Aorta (tissue), 5 donors: ENCODE measurements around the gene VOPP1. TPM values are rescaled to one million over a fixed set of nuclear protein-coding genes. Genes with fewer than 3 reads are reported as not detected.

Experiments used
- ATAC-seq: fragments of 200-7000 bp; cut with Tn5 transposase; one replicate; pipeline ENCODE4 v1.9.1; 2022; ENCODE audit warnings: moderate library complexity; ENCODE audit not compliant: low FRiP score
- DNase-seq, 2 donors: peaks; one replicate each; pipeline ENCODE4 v3.0.0-alpha.2; 2020
- H3K27ac ChIP-seq, 2 donors: one replicate each; pipeline ENCODE4 v1.5.1; 2013; ENCODE audit warnings: low read length in 2 of 2, mild to moderate bottlenecking in 2 of 2, moderate library complexity in 2 of 2, control low read depth in 1 of 2, inconsistent platforms in 1 of 2, low read depth in 1 of 2
- H3K27me3 ChIP-seq, 2 donors: one replicate each; pipeline ENCODE4 v1.6.1; 2013; ENCODE audit warnings: control low read depth in 1 of 2, low read length in 1 of 2, mild to moderate bottlenecking in 1 of 2, moderate library complexity in 1 of 2; ENCODE audit not compliant: insufficient read depth in 2 of 2, control insufficient read depth in 1 of 2
- H3K36me3 ChIP-seq, 2 donors: one replicate each; pipeline ENCODE4 v1.6.1; 2013; ENCODE audit warnings: control low read depth in 1 of 2, low read length in 1 of 2, mild to moderate bottlenecking in 1 of 2; ENCODE audit not compliant: insufficient read depth in 2 of 2, control insufficient read depth in 1 of 2
- H3K4me1 ChIP-seq, 2 donors: one replicate each; pipeline ENCODE4 v1.6.1; 2013; ENCODE audit warnings: low read length in 2 of 2, control low read depth in 1 of 2, mild to moderate bottlenecking in 1 of 2, moderate library complexity in 1 of 2; ENCODE audit not compliant: insufficient read depth in 2 of 2, control insufficient read depth in 1 of 2
- H3K4me3 ChIP-seq, 2 donors: one replicate each; pipeline ENCODE4 v1.5.1; 2013; ENCODE audit warnings: low read length in 2 of 2, control low read depth in 1 of 2, mild to moderate bottlenecking in 1 of 2
- H3K9me3 ChIP-seq: one replicate; pipeline ENCODE4 v1.6.1; 2013; ENCODE audit warnings: mild to moderate bottlenecking, low read length; ENCODE audit not compliant: control insufficient read depth
- WGBS, 2 donors: extraction: QIAGEN DNeasy Blood & Tissue Kit; methylation state at CpG; one replicate each; pipeline ENCODE4 v1.1.7; 2013; 5-methylcytosine and 5-hydroxymethylcytosine counted together
- intact Hi-C, 2 donors: fragments of 100-400 bp; cut with DNase I; formaldehyde crosslinking; loops; one replicate each; pipeline versions ENCODE4 v1.14.2 to v1.15.0; 2022
- polyA plus RNA-seq, 2 donors: library from polyadenylated mRNA; stranded (reverse); fragments of 200-250 nt; gene quantifications; one replicate each; pipeline ENCODE4 v1.2.3, GENCODE V29; 2013
- total RNA-seq, 2 donors: library from RNA; stranded (reverse); fragmentation: NEBNext Ultra II Directional; extraction: Animal tissue kit (Norgen Biotek cat#: 25700); gene quantifications; one replicate each; pipeline ENCODE4 v1.2.1, GENCODE V29; 2021
- donor health status: healthy with polysubstance abuse.
- donor health status: Bipolar disorder and iron deficiency.
- donor health status: DM: no; HTN: no; CAD: no.
- donor health status: DM: no; HTN: no; CAD: no.
- donor health status: DM: yes; HTN: yes; CAD: no.

VOPP1 gene
- total and polyA plus RNA-seq, 4 donors, result 36.3 to 82.9 (median 68.5) TPM

DNA sequence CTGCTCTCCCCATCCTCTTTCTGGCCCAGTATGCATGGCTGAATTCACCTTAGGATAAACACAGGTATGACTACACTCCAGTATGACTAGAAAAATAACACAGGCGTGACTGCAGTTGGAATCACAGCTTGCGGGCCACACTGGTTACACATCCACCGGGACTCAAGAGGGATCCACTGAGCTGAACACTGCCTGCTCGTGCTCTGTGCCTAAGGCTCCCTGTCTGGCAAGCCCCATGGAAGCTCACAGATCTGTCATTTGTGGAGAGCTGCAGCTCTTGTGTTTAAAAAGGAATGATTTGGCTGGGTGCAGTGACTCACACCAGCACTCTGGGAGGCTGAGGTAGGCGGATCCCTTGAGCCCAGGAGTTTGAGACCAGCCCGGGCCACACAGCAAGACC is 26.8 kb downstream of the VOPP1 start:
- Histone ChIP-seq H3K9me3 (no peaks in the 10 kb centered on the region), H3K4me1 (peaks cover 0 to 11% of the 10 kb centered on the region in 2 donors), H3K27me3 (no peaks in the 10 kb centered on the region), H3K4me3 (no peak overlapping the region), H3K36me3 (no peaks in the 10 kb centered on the region), H3K27ac (no peak overlapping the region)
- DNase-seq, result no peak
- ATAC-seq, result no peak
- WGBS, 2 donors, result 81 to 83% methylated on average over 6 of the region's 6 CpGs
- intact Hi-C loops, result no loop called here

DNA sequence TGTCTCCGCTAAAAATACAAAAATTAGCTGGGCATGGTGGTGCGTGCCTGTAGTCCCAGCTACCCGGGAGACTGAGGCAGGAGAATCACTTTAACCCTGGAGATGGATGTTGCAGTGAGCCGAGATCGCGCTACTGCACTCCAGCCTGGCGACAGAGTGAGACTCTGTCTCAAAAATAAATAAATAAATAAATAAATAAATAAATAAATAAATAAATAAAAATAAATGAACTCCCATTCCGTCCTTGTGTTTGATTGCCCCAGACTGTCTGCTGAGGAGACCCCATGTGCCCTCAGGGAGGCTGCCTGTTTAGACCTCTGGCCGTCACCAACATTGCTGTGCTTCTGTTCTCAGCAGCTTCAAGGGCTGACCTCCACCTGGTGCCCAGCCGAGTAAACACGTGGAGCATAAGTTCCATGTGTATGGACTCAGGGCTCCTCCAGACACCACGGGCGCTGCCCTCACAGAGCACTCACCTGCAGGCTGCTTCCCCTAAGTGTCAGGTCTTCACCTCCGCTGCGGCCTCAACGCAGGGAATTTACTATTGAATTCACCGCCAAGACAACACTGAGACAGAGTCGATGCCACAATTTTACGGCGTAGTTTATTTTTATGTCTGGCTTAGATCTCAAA is 32.0 kb downstream of the VOPP1 start:
- Histone ChIP-seq H3K27me3 (no peaks in the 10 kb centered on the region), H3K36me3 (no peaks in the 10 kb centered on the region), H3K4me1 (no peaks in the 10 kb centered on the region), H3K27ac (no peak overlapping the region), H3K9me3 (no peaks in the 10 kb centered on the region), H3K4me3 (no peak overlapping the region)
- intact Hi-C loops, result no loop called here
- ATAC-seq (no peak), DNase-seq (no peak)
- WGBS, 2 donors, result 94 to 95% methylated on average over 20 of the region's 20 CpGs

DNA sequence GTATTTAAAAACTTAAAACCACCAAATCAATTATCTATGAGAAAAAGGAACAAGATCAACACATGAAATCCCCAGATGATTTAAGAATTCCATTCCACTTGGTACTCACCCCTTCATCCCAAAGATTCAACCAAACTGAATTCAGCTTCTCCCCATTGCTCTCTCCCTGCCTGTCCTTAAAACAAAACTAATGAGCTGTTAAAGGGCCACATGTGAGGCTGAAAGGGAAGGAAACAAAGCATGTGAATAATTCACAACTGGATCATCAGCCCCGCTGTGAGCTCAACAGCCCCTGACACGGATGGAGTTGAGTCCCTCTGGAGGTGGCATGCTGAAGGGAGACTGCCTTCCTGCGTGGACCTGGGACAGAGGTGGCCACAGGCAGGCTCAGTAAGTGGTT is 32.9 kb downstream of the VOPP1 start:
- 66 to 72% methylated on average over 3 of the region's 3 CpGs for WGBS, 2 donors
- Histone ChIP-seq H3K4me1 (no peaks in the 10 kb centered on the region), H3K36me3 (no peaks in the 10 kb centered on the region), H3K9me3 (no peaks in the 10 kb centered on the region), H3K27ac (no peak overlapping the region), H3K27me3 (no peaks in the 10 kb centered on the region), H3K4me3 (no peak overlapping the region)
- ATAC-seq, result no peak
- no peak for DNase-seq
- intact Hi-C loops, result no loop called here

DNA sequence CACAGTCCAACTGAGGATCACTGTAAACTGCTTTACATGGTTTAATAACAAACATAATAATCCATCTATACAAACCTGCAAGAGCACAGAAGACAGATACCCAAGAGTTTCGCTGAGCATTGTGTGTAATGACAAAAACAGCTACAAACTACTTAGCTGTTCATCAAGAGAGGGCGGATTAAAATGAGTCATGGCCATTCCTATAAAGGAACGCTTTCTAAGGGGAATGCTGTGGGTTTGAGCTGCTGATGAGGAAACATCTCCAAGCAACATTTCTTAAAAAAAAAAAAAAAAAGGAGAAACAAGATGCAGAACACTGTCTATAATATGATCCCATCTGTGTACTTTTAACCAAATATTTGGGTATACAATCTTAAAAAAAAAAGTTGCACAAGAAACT is 33.8 kb downstream of the VOPP1 start:
- no peaks in the 10 kb centered on the region for H3K9me3 ChIP-seq
- no peaks in the 10 kb centered on the region for H3K4me1 ChIP-seq
- ATAC-seq (no peak), DNase-seq (no peak)
- 88 to 94% methylated on average over 3 of the region's 3 CpGs for WGBS, 2 donors
- no peaks in the 10 kb centered on the region for H3K27me3 ChIP-seq
- H3K36me3 ChIP-seq, result no peaks in the 10 kb centered on the region
- intact Hi-C loops, result no loop called here
- H3K27ac ChIP-seq, result no peak overlapping the region
- H3K4me3 ChIP-seq, result no peak overlapping the region

DNA sequence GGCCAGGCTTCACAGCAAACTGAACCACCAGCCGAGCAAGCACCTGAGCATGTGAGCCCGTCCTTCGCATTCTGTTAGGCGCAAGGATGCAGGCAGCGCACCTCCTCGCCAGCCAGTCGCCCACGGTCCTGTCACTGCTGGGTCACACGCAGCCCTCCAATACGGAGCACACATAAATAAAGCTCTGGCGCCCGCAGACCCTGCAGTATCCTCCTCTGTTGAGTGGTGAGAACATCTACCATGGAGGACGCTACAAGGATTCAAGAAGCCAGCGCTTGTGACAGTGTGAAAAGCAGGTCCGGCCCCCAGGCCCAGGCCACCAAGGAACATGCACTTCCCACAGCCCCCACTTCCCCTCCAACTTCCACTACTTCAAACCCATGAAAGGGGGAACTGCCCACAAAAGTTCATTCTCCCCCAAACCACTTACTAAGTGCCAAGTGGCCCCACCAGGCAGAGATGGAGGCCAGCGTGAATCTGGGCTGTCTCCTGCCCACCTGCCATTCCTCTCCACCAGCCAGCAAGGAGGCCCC is 34.8 kb downstream of the VOPP1 start:
- Histone ChIP-seq H3K9me3 (no peaks in the 10 kb centered on the region), H3K27me3 (no peaks in the 10 kb centered on the region), H3K27ac (no peak overlapping the region), H3K4me3 (no peak overlapping the region), H3K36me3 (no peaks in the 10 kb centered on the region), H3K4me1 (no peaks in the 10 kb centered on the region)
- ATAC-seq (no peak), DNase-seq (no peak)
- WGBS, 2 donors, result 94 to 95% methylated on average over 16 of the region's 16 CpGs
- intact Hi-C loops, result no loop called here

DNA sequence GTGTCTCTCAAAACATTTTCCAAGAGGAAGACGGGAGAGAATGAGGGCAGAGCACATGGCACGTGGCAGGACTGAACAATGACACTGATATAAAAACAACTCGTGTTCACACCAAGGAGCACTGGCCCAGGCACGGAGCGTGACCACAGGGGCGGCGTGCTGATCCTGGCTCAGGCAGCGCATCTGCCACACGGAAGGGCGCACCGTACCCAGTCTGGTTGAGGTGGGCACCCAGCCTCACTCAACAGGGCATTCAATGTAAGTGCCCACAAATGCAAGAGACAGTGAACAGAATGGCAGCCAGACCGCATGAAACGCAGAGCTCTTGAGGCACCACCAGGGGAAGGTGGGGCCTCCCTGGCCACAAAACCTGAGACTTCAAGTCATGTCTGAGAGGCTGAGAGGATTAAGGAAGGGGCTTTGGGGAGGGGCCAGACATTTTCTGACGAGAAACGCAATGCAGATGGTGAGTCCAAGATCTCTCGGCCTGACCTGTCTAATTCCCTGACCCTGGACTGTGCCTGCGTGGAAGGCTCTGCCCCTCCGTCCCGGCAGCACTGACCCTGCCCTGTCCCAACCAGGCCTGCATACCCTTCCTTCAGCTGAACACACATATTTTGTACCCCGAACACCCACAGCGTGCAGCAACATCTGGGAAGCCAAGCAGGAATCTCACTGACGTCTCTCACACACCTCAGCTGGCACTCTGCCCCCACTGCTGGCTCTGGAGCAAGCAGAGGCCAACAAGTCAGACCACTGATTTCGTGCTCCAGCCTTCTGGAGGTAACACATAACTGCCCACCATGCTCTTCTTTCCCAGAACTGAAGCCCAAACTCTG is 35.5 kb downstream of the VOPP1 start:
- Histone ChIP-seq H3K4me1 (no peaks in the 10 kb centered on the region), H3K36me3 (no peaks in the 10 kb centered on the region), H3K27ac (no peak overlapping the region), H3K27me3 (no peaks in the 10 kb centered on the region), H3K9me3 (no peaks in the 10 kb centered on the region), H3K4me3 (no peak overlapping the region)
- ATAC-seq (no peak), DNase-seq (peak in 1 of 2 donors; percentile 68)
- intact Hi-C loops, result no loop called here
- 91 to 92% methylated on average over 23 of the region's 23 CpGs for WGBS, 2 donors

DNA sequence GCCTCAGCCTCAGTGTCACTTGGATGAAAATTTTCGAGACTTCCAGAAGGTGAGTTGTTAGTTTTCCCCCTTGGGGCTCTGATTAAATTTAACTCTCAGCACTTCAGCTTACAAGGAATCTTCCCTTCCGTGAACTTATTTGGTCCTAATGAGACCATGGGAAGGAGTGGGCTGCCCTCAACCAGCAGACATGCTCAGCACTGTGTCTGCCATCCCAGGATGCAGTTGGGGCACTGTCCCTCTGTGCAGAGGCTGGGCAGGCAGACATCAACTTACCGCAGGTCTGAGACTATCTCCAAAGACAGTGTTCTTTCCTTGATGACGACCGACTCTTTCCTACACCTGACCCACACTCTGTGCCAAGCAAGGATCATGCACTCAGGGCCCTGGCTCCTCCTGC is 36.7 kb downstream of the VOPP1 start:
- WGBS, 2 donors, result 94 to 95% methylated on average over 5 of the region's 5 CpGs
- H3K9me3 ChIP-seq, result no peaks in the 10 kb centered on the region
- DNase-seq (no peak), ATAC-seq (no peak)
- H3K4me1 ChIP-seq, result no peaks in the 10 kb centered on the region
- H3K27me3 ChIP-seq, result no peaks in the 10 kb centered on the region
- intact Hi-C loops, result no loop called here
- no peaks in the 10 kb centered on the region for H3K36me3 ChIP-seq
- H3K27ac ChIP-seq, result no peak overlapping the region
- H3K4me3 ChIP-seq, result no peak overlapping the region

DNA sequence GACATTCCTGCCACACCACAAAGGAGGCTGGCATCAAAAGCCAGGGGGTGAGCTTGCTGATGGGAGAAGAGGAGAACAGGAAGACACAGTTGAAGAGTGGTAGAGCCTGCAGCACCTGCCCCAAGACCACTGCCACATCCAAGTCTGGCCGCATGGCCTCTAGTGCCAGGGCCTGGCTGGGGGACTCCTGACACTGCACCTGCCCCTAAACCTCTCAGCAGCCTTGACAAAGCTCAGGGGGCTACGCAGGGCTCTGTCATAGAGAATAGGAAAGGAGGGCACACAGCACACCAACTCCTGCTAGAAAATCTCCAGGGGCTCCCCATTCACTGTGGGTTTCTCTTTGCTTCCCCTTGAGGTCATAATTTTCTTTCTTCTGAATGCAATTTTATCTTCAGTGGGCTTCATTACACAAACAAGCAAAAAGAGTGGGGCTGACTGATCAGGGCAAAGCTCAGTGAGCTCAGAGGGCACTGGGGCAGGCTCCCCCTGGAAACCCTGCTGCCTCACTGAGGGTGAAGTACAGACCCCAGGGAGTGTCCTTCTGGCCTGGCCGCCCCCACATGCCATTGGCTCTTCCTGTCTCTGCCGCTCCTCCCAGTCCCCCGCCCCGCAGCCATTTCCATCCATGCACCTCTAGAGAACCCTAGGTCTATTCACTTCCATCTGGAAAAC is 37.2 kb downstream of the VOPP1 start:
- WGBS, 2 donors, result 87 to 90% methylated on average over 6 of the region's 6 CpGs
- no peaks in the 10 kb centered on the region for H3K27me3 ChIP-seq
- no peak overlapping the region for H3K27ac ChIP-seq
- DNase-seq (no peak), ATAC-seq (peak; percentile 15)
- H3K36me3 ChIP-seq, result no peaks in the 10 kb centered on the region
- no peaks in the 10 kb centered on the region for H3K9me3 ChIP-seq
- intact Hi-C loops, result no loop called here
- H3K4me1 ChIP-seq, result no peaks in the 10 kb centered on the region
- H3K4me3 ChIP-seq, result no peak overlapping the region
